ENCODE results near the gene FARP1. TPM values are rescaled to one million over a fixed set of nuclear protein-coding genes. Genes with fewer than 3 reads are reported as not detected.

FARP1 gene
- total RNA-seq, 1 donor from 2014 or later: 278 TPM

DNA sequence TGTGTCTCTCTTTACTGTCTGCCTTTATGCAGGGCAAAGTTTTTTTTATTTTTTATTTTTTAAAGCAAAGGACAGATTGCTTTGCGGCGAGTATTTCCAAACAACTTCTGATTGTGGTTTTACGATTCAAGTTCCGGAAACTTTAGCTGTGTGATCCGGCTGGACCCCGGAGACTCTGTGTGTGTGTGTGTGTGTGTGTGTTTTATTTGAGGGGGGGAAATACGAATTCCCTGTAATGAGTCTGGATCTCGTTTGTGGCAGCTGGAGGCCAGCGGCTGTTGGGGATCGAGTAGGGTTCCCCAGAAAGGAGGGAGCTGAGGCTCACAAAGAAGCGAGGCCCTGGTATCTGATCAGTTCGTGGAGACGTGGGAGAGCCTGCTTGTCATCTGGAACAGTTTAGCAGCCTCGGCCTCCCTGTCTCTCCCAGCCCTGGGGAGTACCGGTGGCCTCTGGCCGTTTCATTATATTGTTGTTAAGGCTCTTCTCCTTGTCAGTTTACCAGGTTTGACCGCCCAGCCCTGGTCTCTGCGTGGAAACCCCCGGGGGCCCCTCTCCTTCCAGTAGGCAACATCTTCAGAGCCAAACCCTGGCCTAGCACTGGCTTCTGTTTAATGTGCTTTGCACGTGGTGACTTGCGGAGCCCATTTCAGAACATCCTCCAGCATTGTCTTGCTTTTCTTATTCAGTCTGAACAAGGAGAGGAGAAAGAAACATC, 1.3 kb downstream of the FARP1 start:
- Mint-ChIP-seq H3K27ac (peak overlapping the region; percentile 91), H3K4me3 (ENCODE audit: low read depth) (peak overlapping the region; percentile 97), H3K4me1 (ENCODE audit: low read depth) (peaks cover 34% of the 10 kb centered on the region), H3K27me3 (peaks cover 3% of the 10 kb centered on the region), H3K36me3 (ENCODE audit: insufficient read depth) (peaks cover 2% of the 10 kb centered on the region), H3K9me3 (ENCODE audit: low read depth) (no peaks in the 10 kb centered on the region)
- TF ChIP-seq, protein P1, sequence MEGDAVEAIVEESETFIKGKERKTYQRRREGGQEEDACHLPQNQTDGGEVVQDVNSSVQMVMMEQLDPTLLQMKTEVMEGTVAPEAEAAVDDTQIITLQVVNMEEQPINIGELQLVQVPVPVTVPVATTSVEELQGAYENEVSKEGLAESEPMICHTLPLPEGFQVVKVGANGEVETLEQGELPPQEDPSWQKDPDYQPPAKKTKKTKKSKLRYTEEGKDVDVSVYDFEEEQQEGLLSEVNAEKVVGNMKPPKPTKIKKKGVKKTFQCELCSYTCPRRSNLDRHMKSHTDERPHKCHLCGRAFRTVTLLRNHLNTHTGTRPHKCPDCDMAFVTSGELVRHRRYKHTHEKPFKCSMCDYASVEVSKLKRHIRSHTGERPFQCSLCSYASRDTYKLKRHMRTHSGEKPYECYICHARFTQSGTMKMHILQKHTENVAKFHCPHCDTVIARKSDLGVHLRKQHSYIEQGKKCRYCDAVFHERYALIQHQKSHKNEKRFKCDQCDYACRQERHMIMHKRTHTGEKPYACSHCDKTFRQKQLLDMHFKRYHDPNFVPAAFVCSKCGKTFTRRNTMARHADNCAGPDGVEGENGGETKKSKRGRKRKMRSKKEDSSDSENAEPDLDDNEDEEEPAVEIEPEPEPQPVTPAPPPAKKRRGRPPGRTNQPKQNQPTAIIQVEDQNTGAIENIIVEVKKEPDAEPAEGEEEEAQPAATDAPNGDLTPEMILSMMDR (IDR thresholded peaks at IDR 0.05; ENCODE audit: unreplicated experiment): no peak
- DNase-seq (ENCODE audit: low spot score, unreplicated experiment): no peak

DNA sequence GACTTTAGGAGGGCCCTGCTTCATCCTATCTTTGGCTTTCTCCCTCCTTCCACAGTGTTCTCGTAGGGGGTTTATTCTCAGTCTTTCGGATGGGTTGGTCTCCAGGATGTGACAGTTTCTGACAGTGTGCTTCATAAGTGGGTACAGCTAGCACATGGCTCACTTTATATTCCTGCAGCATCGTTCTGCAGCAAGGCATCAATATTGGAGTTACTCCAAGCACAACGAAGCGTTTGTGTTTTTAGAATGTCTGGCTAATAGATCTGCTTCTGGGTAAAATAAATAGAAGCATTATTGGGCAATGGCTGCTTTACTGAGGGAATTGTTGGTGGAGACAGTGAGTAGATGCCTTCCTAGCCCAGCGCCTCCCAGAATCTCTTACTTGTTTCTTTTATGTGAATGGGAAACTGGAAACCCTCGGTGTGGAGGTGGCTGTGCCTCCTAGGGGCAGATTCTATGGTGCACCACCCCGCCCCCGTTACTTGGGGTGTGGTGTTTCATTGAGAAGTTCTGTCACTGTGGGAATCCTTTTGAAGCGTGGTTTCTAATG, 2.0 kb downstream of the FARP1 start:
- Mint-ChIP-seq H3K36me3 (ENCODE audit: insufficient read depth) (peaks cover 4% of the 10 kb centered on the region), H3K27me3 (peaks cover 3% of the 10 kb centered on the region), H3K9me3 (ENCODE audit: low read depth) (no peaks in the 10 kb centered on the region), H3K4me1 (ENCODE audit: low read depth) (peaks cover 34% of the 10 kb centered on the region), H3K4me3 (ENCODE audit: low read depth) (peak overlapping the region; percentile 97), H3K27ac (peak overlapping the region; percentile 91)
- TF ChIP-seq, protein P1 (IDR thresholded peaks at IDR 0.05; ENCODE audit: unreplicated experiment): peak; percentile 36
- no peak for DNase-seq (ENCODE audit: low spot score, unreplicated experiment)

DNA sequence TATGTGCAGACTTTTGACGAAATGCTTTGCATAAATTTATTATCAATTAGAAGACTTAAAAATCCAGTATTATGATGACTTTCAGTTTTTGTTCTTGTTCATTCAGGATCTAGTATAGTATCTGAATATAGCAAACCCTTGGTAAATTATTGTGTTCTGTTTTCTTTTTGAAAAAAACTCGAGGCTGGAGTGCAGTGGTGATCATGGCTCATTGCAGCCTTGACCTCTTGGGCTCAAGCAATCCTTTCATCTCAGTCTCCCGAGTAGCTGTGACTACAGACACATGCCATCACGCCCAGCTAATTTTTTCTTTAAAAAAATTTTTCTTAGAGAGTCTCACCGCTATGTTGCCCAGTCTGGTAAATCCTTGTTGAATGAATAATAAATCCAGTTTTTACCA, 4.6 kb downstream of the FARP1 start:
- H3K9me3 Mint-ChIP-seq (ENCODE audit: low read depth): no peaks in the 10 kb centered on the region
- H3K4me3 Mint-ChIP-seq (ENCODE audit: low read depth): no peak overlapping the region
- DNase-seq (ENCODE audit: low spot score, unreplicated experiment): no peak
- TF ChIP-seq, protein P1 (IDR thresholded peaks at IDR 0.05; ENCODE audit: unreplicated experiment): peak; percentile 25
- no peak overlapping the region for H3K27ac Mint-ChIP-seq
- peaks cover 44% of the 10 kb centered on the region for H3K4me1 Mint-ChIP-seq (ENCODE audit: low read depth)
- H3K27me3 Mint-ChIP-seq: no peaks in the 10 kb centered on the region
- peaks cover 9% of the 10 kb centered on the region for H3K36me3 Mint-ChIP-seq (ENCODE audit: insufficient read depth)

DNA sequence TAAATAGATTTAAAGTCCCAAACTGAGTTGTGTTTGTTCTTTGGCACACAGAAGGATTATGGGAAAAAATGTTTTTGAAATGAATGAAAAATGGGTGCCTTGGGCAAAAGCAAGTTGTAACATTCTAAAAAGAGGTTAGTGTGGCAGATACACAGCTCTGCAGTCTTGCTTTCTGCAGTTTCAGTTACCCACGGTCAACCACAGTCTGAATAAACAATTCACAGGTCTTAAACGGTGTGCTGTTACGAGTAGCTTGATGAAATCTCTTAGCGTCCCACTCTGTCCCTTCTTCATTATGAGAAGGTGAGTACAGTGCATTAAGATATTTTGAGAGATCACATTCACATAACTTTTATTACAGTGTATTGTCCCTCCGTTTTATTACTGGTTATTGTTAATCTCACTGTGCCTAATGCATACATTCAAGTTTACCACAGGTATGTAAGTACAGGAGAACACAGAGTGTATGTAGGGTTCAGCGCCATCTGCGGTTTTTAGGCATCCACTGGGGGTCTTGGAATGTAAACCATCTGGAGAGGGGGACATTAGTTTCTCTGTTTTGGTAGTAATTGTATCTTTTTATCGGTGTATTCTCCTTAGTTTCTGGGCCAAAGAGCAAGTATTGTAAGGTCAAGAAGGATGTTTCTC, 8.1 kb downstream of the FARP1 start:
- TF ChIP-seq, protein P1 (IDR thresholded peaks at IDR 0.05; ENCODE audit: unreplicated experiment): no peak
- H3K4me1 Mint-ChIP-seq (ENCODE audit: low read depth): peaks cover 41% of the 10 kb centered on the region
- H3K9me3 Mint-ChIP-seq (ENCODE audit: low read depth): no peaks in the 10 kb centered on the region
- H3K27ac Mint-ChIP-seq: no peak overlapping the region
- H3K27me3 Mint-ChIP-seq: no peaks in the 10 kb centered on the region
- H3K36me3 Mint-ChIP-seq (ENCODE audit: insufficient read depth): peaks cover 16% of the 10 kb centered on the region
- no peak for DNase-seq (ENCODE audit: low spot score, unreplicated experiment)
- no peak overlapping the region for H3K4me3 Mint-ChIP-seq (ENCODE audit: low read depth)

DNA sequence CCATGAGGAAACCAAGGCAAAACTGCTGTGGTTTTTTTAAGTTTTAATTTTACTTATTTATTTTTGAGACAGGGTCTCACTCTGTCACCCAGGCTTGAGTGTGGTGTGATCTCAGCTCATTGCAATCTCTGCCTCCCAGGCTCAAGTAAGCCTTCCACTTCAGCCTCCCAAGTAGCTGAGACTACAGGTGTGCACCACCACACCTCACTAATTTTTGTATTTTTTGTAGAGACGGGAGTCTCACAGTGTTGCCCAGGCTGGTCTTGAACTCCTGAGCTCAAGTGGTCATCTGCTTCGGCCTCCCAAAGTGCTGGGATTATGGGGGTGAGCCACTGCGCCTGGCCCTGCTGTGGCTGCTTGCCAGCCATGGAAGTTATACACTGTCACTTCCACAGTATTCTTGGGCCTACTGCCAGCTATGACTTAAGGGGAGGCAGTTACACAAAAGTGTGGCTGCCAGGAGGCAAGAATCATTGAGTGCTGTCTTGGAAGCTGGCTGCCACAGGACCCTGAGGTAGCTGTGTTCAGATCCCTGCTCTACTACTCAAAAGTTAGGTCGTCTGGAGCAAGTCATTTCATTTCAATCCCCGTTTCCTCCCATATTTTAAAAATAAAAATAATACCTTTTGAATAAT, 12.7 kb downstream of the FARP1 start:
- Mint-ChIP-seq H3K4me3 (ENCODE audit: low read depth) (no peak overlapping the region), H3K9me3 (ENCODE audit: low read depth) (no peaks in the 10 kb centered on the region), H3K36me3 (ENCODE audit: insufficient read depth) (peaks cover 16% of the 10 kb centered on the region), H3K27me3 (no peaks in the 10 kb centered on the region), H3K4me1 (ENCODE audit: low read depth) (peaks cover 29% of the 10 kb centered on the region), H3K27ac (no peak overlapping the region)
- DNase-seq (ENCODE audit: low spot score, unreplicated experiment): no peak
- TF ChIP-seq, protein P1 (IDR thresholded peaks at IDR 0.05; ENCODE audit: unreplicated experiment): no peak
